DMS53 treated with DMSO at 0.1 percent for 48 hours (cell line): Measurements from ENCODE around the gene TNNT1.
A peak's percentile ranks its signal among the peaks of the same experiment; 100 is the strongest.
"Not testable (repeated sequence)": the region's sequence is repeated elsewhere in the genome, so short reads cannot be mapped to it uniquely, and the experiment has no call there.

Experiments used
- DNase-seq: peaks from one replicate; lab custom pipeline; 2025; ENCODE audit not compliant: unreplicated experiment; lab: John Stamatoyannopoulos, UW

TNNT1 gene, protein sequence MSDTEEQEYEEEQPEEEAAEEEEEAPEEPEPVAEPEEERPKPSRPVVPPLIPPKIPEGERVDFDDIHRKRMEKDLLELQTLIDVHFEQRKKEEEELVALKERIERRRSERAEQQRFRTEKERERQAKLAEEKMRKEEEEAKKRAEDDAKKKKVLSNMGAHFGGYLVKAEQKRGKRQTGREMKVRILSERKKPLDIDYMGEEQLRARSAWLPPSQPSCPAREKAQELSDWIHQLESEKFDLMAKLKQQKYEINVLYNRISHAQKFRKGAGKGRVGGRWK

DNA sequence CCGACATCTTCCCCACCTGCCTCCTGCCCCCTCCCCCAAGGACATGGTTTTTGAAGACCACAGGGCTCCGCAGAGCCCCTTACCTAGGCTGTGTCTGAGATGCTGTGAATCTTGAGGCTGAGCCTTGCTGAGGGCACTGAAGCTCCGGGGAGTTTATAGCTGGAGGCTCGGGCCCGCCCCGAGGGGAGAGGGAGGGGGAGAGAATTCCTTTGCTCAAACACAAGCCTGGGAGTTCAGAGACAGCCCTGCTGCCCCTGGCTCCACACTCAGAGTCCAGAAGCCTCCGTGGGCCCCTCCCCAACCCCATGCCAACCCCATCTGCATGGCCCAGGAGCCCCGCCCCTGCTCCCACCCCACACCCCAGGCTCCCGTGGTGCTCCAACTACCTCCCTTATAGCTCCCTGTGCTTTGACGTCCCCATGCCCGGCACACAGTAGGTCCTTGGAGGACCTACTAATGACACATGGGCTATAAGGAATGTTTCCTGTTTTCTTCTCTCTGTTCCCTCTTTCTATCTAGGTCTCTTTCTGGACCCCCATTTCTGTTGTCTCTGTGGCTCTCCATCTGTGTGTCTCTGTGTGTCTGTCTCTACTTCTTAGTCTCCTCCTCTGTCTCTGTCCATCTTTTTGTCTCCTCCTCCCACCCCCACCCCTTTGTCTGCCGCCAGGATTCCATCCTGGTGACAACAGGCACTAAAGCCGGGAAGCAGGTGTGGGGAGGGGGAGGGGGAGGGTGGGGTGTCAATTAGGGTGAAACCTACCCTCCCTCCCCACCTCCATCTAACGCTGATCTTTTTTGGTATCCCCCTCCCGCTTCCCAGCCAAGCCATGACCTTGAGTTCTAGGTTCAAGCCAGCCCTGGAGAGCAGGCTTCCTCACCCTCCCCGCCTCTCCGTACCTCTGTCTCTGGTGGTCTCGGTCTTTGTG is at the start of gene TNNT1:
TNNT1 (minus strand) TSS at position 129 of the 926 bp plus-strand sequence. CDS start 2,049 bp downstream, outside the sequence.
- DNase-seq, result no peak

GRCh38 chr19:55198651-55199050 is 49.6 kb upstream of the TNNT1 start:
- DNase-seq, result no peak

DNA sequence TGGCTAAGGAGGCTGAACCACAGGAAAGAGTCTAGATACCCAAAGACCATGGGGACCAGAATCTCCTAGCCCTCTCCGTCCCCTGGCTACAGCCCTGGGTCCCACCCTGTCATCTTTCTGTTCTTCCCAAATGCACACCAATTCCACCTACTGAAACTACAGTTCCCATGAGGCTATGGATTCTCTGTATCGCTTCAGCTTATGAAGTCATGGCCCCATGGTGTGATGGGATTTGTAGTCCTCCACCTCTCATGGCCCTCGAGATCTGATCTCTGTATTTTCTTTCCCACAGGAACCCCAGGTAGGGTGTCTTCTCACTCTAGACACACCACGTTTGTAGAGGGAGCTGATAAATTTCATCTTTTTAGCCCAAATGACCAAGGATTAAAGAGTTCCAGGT is 48.5 kb upstream of the TNNT1 start:
- no peak for DNase-seq

DNA sequence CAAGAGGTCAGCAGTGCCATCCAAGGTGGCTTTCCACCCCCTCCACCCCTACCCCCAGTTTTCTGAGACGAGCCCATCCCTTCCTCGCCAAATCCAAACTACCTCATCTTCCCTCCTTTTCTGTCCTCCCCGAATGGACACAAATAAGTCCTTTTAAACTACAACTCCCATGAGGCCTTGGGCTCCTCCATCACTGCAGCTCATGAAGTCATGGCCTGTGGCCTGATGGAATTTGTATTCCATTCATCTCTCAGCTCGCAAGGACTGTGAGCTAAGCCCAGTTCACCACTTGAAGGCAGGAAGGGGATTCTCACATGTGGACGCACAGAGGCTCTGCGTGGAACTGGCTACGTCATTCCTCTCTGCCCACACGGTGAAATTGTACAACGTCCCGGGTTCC is 47.8 kb upstream of the TNNT1 start:
- no peak for DNase-seq

GRCh38 chr19:55193481-55193880 is 44.5 kb upstream of the TNNT1 start:
- DNase-seq, result no peak

DNA sequence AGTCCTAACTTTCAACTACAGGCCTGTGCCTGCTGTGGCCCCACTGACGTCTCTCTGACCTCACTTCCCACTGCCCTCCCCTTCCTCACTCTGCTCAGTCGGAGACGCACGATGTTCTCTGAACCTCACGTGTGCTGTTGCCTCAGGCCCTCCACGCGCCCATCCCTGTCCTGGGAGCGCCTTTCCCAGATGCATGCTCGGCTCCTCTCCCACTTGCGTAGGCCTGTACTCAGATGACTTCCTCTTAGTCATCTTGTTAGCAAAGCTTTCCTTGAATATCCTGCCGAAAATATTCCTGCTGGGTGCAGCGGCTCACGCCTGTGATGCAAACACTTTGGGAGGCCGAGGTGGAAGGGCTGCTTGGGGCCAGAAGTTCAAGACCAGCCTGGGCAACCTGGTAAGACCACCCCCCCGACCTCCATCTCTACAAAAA is 40.4 kb upstream of the TNNT1 start:
- no peak for DNase-seq

- no peak for DNase-seq
Measured at GRCh38 chr19:55188625-55189024, 39.6 kb upstream of the TNNT1 start.

GRCh38 chr19:55186080-55186479 is 37.1 kb upstream of the TNNT1 start:
- DNase-seq, result no peak

DNA sequence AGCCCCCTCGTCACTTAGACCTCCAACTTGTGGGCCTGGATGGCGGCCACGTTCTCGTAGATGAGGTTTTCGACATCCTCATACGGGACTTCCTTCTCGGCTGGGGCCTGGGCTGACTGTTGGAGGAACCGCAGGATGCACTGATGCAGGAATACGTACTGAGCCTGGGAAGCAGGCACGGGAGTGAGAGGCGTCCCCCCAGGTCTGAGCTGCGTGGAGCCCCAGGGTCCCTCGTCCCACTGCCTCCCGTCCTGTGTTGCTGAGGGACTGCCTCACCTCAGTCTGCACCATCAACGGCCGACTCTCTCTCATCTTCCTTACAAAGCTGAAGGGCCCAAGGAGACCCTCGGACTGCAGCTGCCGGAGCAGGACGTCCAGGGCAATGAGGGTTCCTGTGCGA is 32.7 kb upstream of the TNNT1 start:
- DNase-seq, result no peak

DNA sequence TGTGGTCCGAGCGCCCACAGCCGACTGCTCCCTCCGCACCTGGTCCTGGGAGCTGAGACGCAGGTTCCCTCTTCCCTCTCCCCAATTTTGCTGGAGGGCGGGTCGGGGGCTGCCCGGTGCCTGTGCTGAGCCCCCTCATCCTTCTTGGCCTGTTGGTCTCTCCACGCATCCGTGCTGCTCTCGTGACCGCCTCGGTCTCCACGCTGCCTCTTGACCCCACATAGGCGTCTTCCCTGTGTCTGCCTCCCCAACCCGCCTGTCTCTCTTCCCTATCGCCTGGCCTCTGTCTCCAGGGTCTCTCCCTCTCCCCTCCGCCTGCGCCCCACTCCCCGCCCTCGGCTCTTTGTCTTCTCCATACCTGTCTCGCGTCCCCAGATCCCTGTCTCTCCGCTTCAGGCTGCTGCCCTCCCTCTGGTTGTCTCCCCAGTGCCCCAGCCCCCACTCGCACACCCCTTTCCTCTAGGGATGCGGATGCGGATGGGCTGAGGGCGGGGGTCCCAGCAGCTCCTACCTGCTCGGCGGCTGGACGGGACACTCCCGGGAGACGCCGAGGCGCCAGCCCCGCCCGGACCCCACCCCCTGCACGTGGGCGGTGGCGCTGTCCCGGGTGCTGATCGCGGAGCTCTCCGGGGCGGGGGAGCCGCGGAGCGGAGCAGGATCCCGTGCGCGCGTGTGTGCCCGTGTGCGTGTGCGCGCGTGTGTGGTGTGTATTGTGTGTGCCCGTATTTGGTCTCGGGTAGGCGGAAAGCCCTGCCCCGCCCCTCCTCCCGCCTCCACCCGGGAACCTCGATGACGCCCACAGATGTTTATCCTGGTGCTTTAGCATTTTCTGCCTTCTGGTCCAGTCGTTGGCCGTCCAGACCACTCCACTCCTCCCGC is 30.8 kb upstream of the TNNT1 start, which contains the start of gene SYT5:
SYT5 (minus strand) TSS at position 684 of the 879 bp plus-strand sequence. CDS start 1,248 bp downstream, outside the sequence.
- DNase-seq, result no peak

DNA sequence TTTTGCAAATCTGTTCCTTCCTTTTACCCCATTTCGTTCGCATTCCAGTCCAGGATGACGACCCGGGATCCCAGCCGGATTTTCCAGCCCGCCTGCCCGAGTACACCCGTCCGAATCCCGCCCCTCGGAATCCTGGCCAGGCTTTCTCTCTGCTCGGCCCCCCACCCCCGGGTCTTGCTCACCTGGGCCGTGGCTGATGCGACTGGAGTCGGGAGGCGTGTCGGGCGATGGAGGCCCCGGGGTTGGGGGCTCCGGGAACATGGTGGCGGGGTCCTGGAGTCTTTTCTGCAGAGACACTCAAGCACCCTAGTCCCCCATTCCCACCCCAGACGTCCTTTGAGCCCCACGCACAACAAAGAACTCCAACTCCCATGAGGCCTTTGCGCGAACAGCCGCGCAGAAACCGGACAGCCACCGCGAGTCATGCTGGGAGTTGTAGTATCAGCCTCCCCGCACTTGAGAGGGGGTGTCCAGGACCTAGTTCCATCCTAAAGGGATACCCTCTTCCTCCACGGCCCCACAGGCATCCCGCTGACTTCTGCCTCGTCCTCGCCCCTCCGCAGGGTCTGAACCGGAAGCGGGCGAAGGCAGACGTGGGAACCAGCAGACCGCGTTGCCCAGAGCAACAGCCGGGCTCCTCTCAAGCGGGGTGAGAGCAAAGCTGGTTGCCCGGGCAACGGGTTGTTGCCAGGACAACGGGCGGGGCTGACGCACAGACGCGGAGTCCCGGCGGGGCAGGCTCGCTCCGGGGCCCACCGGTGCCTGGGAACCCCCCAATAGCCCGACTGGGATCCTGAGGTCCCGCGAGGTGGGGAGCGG is 30.0 kb upstream of the TNNT1 start:
- DNase-seq, result peak; percentile 79

DNA sequence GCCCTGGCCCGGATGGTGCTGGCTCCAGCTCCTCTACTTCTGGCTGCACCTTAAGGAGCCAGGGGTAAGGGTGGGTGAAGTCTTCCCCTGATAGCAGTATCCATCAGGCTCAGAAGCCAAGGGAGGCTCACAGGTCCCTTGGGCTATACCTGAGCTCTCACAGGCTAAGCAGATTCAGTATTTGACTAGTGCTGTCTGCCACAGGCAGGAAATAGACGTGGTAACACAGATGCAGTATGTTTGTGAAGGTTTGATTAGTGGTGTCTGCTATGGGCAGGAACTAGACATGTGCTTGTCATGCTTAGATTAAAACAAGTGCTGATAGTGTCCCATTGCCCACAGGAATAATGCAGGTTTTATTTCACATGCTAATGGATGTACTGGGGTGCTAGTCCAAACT is 27.1 kb upstream of the TNNT1 start:
- DNase-seq, result peak; percentile 29

GRCh38 chr19:55175117-55175867 is 26.3 kb upstream of the TNNT1 start:
- no peak for DNase-seq

DNA sequence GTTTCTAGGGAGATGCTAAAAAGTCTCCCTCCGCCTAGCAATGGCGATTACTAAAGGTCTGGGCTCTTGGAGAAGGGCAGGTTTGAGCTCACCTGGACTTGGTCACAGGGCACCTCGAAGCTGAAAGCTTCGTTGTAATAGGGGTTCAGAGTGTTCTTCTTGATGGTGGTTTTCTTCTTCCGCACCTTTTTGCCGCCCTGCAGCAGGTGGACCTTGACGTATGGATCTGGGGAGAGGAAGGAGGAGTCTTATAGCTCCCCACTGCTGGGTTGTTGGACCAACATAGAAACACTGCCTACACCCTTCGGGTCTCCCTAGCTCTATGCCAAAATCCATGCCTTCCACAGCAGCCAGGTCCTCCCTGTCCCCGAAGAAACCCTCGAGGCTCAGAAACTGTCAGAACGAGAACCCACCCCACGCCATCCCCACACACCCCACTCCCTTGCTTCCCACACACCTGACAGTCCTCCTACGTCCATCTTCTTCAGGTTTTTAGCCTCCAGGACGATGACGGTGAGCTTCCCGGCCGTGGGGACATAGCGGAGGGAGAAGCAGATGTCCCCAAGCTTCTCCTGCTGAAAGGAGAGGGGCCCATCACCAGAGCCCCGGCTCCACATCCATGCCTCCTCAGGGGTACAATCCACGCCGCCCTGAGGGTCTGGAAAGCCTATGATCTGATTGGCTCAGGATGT is 25.6 kb upstream of the TNNT1 start:
- DNase-seq, result no peak

- peak; percentile 30 for DNase-seq
Measured at GRCh38 chr19:55173714-55174409, 24.9 kb upstream of the TNNT1 start.

DNA sequence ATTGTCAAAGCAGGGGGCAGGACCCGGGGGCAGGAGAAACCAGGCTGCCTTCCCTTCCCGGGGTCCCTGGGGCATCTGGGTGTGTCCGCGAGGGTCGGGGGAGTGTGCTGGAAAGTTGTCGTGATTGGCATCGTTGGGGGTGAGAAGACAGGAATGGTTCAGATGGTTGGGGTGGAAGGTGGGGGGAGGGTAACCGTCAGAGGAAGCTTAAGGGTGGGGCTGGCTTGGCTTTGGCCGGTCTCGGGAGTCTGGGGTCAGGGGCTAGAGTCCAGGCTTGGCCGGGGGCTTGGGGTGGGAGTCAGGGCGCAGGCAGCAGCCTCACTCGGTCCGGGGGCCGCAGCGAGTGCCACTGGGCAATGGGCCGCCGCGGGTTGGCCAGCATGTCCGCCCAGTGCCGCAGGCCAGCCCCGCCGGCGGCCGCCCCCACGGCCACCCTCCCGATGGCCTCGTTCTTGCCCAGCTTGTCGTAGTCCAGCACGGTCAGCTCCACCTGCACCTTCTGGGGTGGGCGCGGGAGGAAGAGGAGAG is 24.2 kb upstream of the TNNT1 start:
- DNase-seq, result no peak

- DNase-seq, result no peak
Measured at GRCh38 chr19:55172741-55173140, 23.7 kb upstream of the TNNT1 start.

DNA sequence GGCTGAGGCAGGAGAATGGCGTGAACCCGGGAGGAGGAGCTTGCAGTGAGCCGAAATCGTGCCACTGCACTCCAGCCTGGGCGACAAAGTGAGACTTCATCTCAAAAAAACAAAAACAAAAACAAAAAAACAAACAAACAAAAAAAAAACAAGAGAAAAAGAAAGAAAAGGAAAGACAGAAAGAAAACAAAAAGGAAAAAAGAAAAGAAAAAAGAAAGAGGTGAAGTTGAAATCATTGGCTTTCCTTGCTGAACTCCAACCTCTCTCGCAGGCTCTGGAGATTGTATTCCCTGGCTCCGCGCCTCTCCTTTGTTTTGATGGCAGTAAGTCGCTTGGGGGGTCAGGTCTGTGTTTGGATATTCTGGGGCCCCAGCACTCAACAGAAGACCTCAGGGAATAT is 23.3 kb upstream of the TNNT1 start:
- DNase-seq, result not testable (repeated sequence)
